ENCODE measurements around the gene MAD1L1. TPM values are rescaled to one million over a fixed set of nuclear protein-coding genes. Genes with fewer than 3 reads are reported as not detected.
"Not testable (repeated sequence)": the region's sequence is repeated elsewhere in the genome, so short reads cannot be mapped to it uniquely, and the experiment has no call there.

The MAD1L1 gene
- total and polyA plus RNA-seq, 2 of the 4 experiments (the other 2 are of a cell fraction) = 29.0 to 40.9 TPM

DNA sequence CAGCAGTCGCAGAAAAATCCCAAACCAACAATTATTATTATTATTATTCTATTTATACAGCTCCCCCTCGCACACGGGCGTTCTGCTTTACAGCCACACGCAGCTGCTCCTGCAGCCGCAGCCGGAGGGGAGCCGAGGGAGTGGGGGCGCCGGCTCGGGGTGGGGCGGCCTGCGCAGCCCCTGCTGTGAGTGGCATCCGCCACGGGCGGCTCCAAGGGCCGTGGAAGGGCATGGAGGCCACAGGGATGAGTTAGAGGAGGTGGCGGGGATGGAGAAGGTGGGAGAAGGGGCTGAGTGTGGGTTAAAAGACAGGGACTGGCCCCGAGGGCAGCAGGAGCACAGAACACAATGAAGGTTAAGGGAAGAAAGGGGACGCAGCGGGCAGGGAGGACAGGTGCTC lies 405.8 kb downstream of the MAD1L1 start:
- H4K8ac ChIP-seq (ENCODE audit: low read depth in 2 of 2, low read length in 2 of 2); H3K18ac ChIP-seq (ENCODE audit: low read depth, low read length); H2BK120ac ChIP-seq (ENCODE audit: low read depth, low read length); CTCF ChIA-PET; H2AK9ac ChIP-seq (replicated peaks; ENCODE audit: low read depth, low read length, poor library complexity); H3K56ac ChIP-seq (ENCODE audit: extremely low read depth, insufficient read depth, low read length); H2AFZ ChIP-seq (replicated peaks; ENCODE audit: low read length, poor library complexity); H3K4me1 ChIP-seq (ENCODE audit: control insufficient read depth, insufficient read depth, low read length); H2BK20ac ChIP-seq (ENCODE audit: low read depth, low read length); H3K79me1 ChIP-seq (ENCODE audit: low read depth in 1 of 2, low read length in 2 of 2); dilution Hi-C loops (cut with HindIII; ENCODE audit: low sequenced_read_pairs, unreplicated experiment); H4K5ac ChIP-seq (ENCODE audit: low read depth, low read length); H3K9me3 ChIP-seq (ENCODE audit: control insufficient read depth, insufficient read depth, low read length); ATAC-seq (ENCODE audit: low read depth); H3K27me3 ChIP-seq (ENCODE audit: control insufficient read depth, insufficient read depth, low read length); H3K9ac ChIP-seq (ENCODE audit: low read depth, low read length); H4K91ac ChIP-seq (ENCODE audit: insufficient read depth, low read depth, low read length); H3K27ac ChIP-seq (ENCODE audit: insufficient read depth, low read length); H3K4me3 ChIP-seq (ENCODE audit: insufficient read depth, low read depth, low read length); in situ Hi-C loops (cut with MboI; ENCODE audit: low sequenced_read_pairs); H2AK5ac ChIP-seq (ENCODE audit: low read depth, low read length); H2BK5ac ChIP-seq (ENCODE audit: low read depth, low read length, poor library complexity, severe bottlenecking); DNase-seq; POLR2A ChIA-PET (ENCODE audit: unreplicated experiment); H3K36me3 ChIP-seq (ENCODE audit: control insufficient read depth, insufficient read depth, low read length); H3K4me2 ChIP-seq (ENCODE audit: low read depth, low read length); H3K4ac ChIP-seq (ENCODE audit: low read depth, low read length); H3K9me1 ChIP-seq (ENCODE audit: insufficient read depth, low read length); BruUV-seq (replicated peaks); H2BK15ac ChIP-seq (ENCODE audit: low read depth, low read length); H4K20me1 ChIP-seq (ENCODE audit: insufficient read depth, low read length); H3K23ac ChIP-seq (ENCODE audit: low read depth, low read length); H3K14ac ChIP-seq (replicated peaks; ENCODE audit: low read depth, low read length); intact Hi-C loops (cut with micrococcal nuclease): not testable (repeated sequence)
- 85% methylated on average over 12 of the region's 21 CpGs; no CpG with 5 or more reads in 1 of the 2 experiments for WGBS, 2 experiments (ENCODE audit: extremely low coverage in 2 of 2, insufficient read length in 1 of 2)
